ACC112 (cell line): ENCODE data around the gene C4orf36.

Source experiments
- H2AFZ ChIP-seq: fragments of 200-600 bp; sonication (generic); one replicate; pipeline ENCODE4 v1.6.0; 2017; ENCODE audit warnings: antibody characterized with exemption, low read length; ENCODE audit not compliant: unreplicated experiment
- H3K27ac ChIP-seq: fragments of 200-600 bp; sonication (generic); 2 replicates; pipeline ENCODE4 v1.5.1; 2014; ENCODE audit warnings: low read depth, mild to moderate bottlenecking, antibody characterized with exemption, low read length, moderate library complexity
- H3K27me3 ChIP-seq: fragments of 200-600 bp; sonication (generic); 2 replicates; pipeline ENCODE4 v1.6.1; 2014; ENCODE audit warnings: mild to moderate bottlenecking, antibody characterized with exemption, low read length, moderate library complexity, mixed read lengths; ENCODE audit not compliant: insufficient read depth
- H3K36me3 ChIP-seq: fragments of 200-600 bp; sonication (generic); 2 replicates; pipeline ENCODE4 v1.6.1; 2016; ENCODE audit warnings: mild to moderate bottlenecking, antibody characterized with exemption, low read length, moderate library complexity, mixed read lengths; ENCODE audit not compliant: insufficient read depth
- H3K4me1 ChIP-seq: fragments of 200-600 bp; sonication (generic); one replicate; pipeline ENCODE4 v1.6.1; 2016; ENCODE audit warnings: low read length, mixed read lengths; ENCODE audit not compliant: insufficient read depth, unreplicated experiment, control insufficient read depth
- H3K4me3 ChIP-seq: fragments of 200-600 bp; sonication (generic); 2 replicates; pipeline ENCODE4 v1.5.1; 2014; ENCODE audit warnings: mild to moderate bottlenecking, low read depth, low read length
- H3K79me2 ChIP-seq: fragments of 200-600 bp; sonication (generic); one replicate; pipeline ENCODE4 v1.6.0; 2016; ENCODE audit warnings: low read length; ENCODE audit not compliant: control insufficient read depth, unreplicated experiment, insufficient read depth

C4orf36 gene

GRCh38 chr4:86928400-86929255 lies 36.4 kb upstream of the C4orf36 start:
- Histone ChIP-seq H3K79me2 (peaks cover 6% of the 10 kb centered on the region), H3K27ac (peak overlapping the region; percentile 87), H2AFZ (no peak overlapping the region), H3K4me1 (peaks cover 54% of the 10 kb centered on the region), H3K36me3 (peaks cover 10% of the 10 kb centered on the region; the same call in 1 of the 2 replicates), H3K27me3 (no peaks in the 10 kb centered on the region), H3K4me3 (peak overlapping the region; percentile 26; the same call in 1 of the 2 replicates)

DNA sequence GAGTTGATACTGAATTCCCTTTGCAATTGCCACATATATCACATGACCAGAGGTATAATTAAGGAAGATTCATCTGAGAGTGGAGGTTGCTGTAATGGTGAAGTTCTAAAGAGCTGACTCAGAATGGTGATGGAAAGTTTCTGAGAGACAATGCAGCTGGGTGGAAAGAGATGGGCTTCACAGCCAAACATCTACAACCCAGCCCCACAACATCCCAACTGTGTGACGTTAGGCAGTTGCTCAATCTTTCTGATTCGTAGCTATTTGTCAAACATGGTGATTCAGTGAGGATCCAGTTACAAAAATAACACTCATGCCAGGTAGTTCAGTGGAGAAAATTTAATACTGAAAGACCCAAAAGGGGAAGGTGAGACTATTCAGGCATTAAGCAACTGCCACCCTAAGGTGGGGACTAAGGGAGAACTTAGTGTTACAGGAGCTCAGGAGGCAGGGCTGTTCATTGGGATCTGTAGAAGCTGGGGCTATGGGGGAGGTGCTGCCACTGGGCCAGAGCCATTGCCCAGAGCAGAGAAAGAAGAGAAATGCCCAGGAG lies 35.7 kb upstream of the C4orf36 start:
- Histone ChIP-seq H2AFZ (no peak overlapping the region), H3K4me1 (peaks cover 49% of the 10 kb centered on the region), H3K27me3 (no peaks in the 10 kb centered on the region), H3K79me2 (peaks cover 3% of the 10 kb centered on the region), H3K27ac (peak overlapping the region; percentile 87), H3K36me3 (peaks cover 10% of the 10 kb centered on the region; the same call in 1 of the 2 replicates), H3K4me3 (peak overlapping the region; percentile 26; the same call in 1 of the 2 replicates)

GRCh38 chr4:86926435-86927086 lies 34.3 kb upstream of the C4orf36 start:
- H3K36me3 ChIP-seq: peaks cover 10% of the 10 kb centered on the region; the same call in 1 of the 2 replicates
- H3K4me3 ChIP-seq: no peak overlapping the region
- peaks cover 59% of the 10 kb centered on the region for H3K4me1 ChIP-seq
- no peaks in the 10 kb centered on the region for H3K79me2 ChIP-seq
- H3K27ac ChIP-seq: peak overlapping the region; percentile 87
- no peaks in the 10 kb centered on the region for H3K27me3 ChIP-seq
- no peak overlapping the region for H2AFZ ChIP-seq

- peak overlapping the region; percentile 90 for H3K27ac ChIP-seq
- no peaks in the 10 kb centered on the region for H3K27me3 ChIP-seq
- H3K36me3 ChIP-seq: peaks cover 9% of the 10 kb centered on the region; the same call in 1 of the 2 replicates
- no peaks in the 10 kb centered on the region for H3K79me2 ChIP-seq
- H3K4me3 ChIP-seq: no peak overlapping the region
- no peak overlapping the region for H2AFZ ChIP-seq
- peaks cover 71% of the 10 kb centered on the region for H3K4me1 ChIP-seq
Observed at GRCh38 chr4:86924811-86925210, 32.6 kb upstream of the C4orf36 start.

DNA sequence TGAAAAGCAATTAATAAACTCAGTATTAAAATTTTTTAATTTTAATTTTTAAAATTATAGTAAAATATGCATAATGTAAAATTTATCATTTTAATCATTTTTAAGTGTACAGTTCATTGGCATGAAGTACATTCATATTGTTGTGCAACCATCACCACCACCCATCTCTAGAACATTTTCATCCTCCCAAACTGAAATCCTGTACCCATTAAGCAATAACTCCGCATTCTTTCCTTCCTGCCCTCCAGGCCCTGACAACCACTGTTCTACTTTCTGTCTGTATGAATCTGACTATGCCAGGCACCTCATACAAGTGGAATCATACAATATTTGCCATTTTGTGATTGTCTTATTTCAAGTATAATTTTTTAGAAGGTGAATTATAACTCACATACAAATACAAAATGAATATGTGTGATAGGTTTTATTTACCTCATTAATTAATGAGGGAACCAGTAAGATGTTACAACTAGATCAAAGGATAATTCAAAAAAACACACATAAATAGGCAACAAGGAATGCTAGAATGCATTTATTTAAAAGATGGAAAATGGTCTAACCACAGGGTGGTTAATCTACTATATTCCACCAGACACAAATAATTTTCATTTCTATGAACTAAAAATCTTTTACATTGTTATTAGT lies 29.5 kb upstream of the C4orf36 start:
- peak overlapping the region; percentile 79 for H3K27ac ChIP-seq

GRCh38 chr4:86919561-86920223 lies 27.5 kb upstream of the C4orf36 start:
- Histone ChIP-seq H2AFZ (no peak overlapping the region), H3K27me3 (no peaks in the 10 kb centered on the region), H3K79me2 (no peaks in the 10 kb centered on the region), H3K4me1 (peaks cover 54% of the 10 kb centered on the region), H3K27ac (peak overlapping the region; percentile 79), H3K36me3 (0 out of 2 replicates have a peak, but pooled peaks cover 3% of the 10 kb centered on the region), H3K4me3 (no peak overlapping the region)

More for the DNA sequence above, 29.5 kb upstream of the C4orf36 start:
- H3K79me2 ChIP-seq: no peaks in the 10 kb centered on the region
- 0 out of 2 replicates have a peak, but pooled peaks cover 3% of the 10 kb centered on the region for H3K36me3 ChIP-seq
- no peaks in the 10 kb centered on the region for H3K27me3 ChIP-seq
- no peak overlapping the region for H2AFZ ChIP-seq
- no peak overlapping the region for H3K4me3 ChIP-seq
- peaks cover 73% of the 10 kb centered on the region for H3K4me1 ChIP-seq

- Histone ChIP-seq H3K27ac (peak overlapping the region; percentile 79), H3K27me3 (no peaks in the 10 kb centered on the region), H3K4me3 (no peak overlapping the region), H3K4me1 (peaks cover 45% of the 10 kb centered on the region), H3K36me3 (0 out of 2 replicates have a peak, but pooled peaks cover 3% of the 10 kb centered on the region), H3K79me2 (no peaks in the 10 kb centered on the region), H2AFZ (peak overlapping the region; percentile 64)
Observed at GRCh38 chr4:86918539-86919072, 26.4 kb upstream of the C4orf36 start.

GRCh38 chr4:86917212-86918039 lies 25.2 kb upstream of the C4orf36 start:
- H3K27me3 ChIP-seq: no peaks in the 10 kb centered on the region
- no peaks in the 10 kb centered on the region for H3K79me2 ChIP-seq
- H3K4me1 ChIP-seq: peaks cover 43% of the 10 kb centered on the region
- no peak overlapping the region for H2AFZ ChIP-seq
- H3K36me3 ChIP-seq: 0 out of 2 replicates have a peak, but pooled peaks cover 3% of the 10 kb centered on the region
- H3K4me3 ChIP-seq: no peak overlapping the region
- H3K27ac ChIP-seq: peak overlapping the region; percentile 79; the same call in 1 of the 2 replicates

GRCh38 chr4:86916392-86916791 lies 24.2 kb upstream of the C4orf36 start:
- H3K27ac ChIP-seq: no peak overlapping the region
- H3K27me3 ChIP-seq: no peaks in the 10 kb centered on the region
- H3K79me2 ChIP-seq: no peaks in the 10 kb centered on the region
- H2AFZ ChIP-seq: no peak overlapping the region
- 0 out of 2 replicates have a peak, but pooled peaks cover 3% of the 10 kb centered on the region for H3K36me3 ChIP-seq
- no peak overlapping the region for H3K4me3 ChIP-seq
- peaks cover 36% of the 10 kb centered on the region for H3K4me1 ChIP-seq
